SKM-1 treated with dmso at 0.1 percent for 144 hours (cell line): Measurements from ENCODE around the gene PCGF3.
"Not testable (repeated sequence)": the region's sequence is repeated elsewhere in the genome, so short reads cannot be mapped to it uniquely, and the experiment has no call there.

Experiments
- DNase-seq: peaks from one replicate; lab custom pipeline; 2025; ENCODE audit not compliant: unreplicated experiment; lab: John Stamatoyannopoulos, UW

Gene PCGF3

DNA sequence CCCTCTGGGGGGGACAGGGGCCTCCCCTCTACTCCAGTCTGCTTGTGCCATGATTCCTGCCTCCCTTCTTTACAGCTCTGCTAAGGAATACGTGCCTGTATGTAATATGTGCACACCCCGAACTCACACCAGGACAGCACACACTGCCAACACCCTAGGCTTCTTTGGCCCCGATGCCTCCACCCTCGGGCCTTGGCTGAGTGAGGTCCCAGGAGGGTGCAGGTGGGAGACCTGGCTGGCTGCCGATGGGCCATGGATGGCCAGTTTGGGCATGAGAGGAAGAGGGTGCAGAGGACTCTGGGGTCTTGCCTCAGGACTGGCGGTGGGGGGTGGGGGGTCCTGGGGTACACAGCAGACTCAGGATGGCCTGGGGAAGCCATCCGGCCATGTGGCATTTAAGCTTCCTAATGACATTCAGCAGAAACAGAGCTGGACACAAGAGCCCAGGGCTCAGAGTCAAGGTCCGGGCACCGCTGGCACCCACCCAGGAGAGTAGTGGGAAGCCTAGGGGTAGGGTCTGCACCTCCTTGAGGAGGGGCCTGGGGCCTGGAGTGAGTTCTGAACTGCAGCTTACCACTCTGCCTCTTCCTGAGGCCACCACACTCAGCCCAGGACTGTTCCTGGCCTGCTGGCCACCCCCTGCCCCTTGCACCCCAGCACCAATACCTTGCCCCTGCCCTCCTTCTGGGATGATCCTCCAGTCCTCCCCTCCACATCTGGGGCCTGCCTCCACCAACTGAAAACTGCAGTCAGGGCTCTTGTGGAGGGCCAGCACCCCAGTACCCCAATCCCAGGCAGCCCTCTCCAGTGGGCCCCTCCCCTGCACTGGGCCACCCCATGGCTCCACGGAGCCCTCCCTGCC lies 2.1 kb upstream of the PCGF3 start:
- DNase-seq = no peak

DNA sequence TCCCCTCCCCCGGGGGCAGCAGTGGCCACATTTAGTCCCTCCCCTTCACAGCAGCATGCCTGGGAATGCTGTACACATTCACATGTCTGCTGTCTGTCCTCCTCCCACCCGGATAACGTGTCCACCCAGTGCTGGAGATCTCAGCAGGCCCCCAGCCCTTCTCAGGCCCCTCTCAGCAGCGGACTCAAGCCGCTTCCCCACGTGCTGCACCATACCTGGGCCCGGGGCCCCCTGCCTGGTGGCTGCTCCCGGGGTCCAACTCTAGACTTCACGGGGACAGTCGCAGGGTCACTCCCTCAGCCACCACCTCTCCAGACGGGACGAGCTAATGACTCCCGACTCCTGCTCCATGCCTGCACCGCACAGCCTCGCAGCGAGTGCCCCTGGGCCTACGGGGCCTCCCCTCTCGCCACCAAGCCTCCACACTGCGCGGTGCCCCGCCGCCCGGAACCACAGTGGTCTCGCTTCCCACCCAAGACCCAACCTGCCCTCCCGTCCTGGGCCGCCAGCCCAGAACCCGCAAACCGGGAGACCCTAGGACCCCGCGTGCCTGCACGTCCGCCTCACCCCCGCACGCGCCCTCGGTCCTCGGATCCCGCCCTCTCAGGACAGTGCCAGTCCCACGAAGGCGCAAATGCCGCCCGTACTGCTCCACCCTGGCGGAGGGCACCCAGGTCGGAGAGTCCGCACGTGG lies 1.3 kb upstream of the PCGF3 start:
- DNase-seq = no peak

DNA sequence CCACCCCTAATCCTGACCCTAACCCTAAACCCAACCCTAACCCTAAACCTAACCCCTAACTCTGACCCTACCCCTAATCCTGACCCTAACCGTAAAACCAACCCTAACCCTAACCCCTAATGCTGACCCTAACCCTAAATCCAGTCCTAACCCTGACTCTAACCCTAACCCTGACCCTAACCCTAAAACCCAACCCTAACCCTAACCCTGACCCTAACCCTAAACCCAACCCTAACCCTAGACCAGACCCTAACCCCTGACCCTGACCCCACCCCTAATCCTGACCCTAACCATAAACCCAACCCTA lies 708 bp upstream of the PCGF3 start:
- no peak for DNase-seq

DNA sequence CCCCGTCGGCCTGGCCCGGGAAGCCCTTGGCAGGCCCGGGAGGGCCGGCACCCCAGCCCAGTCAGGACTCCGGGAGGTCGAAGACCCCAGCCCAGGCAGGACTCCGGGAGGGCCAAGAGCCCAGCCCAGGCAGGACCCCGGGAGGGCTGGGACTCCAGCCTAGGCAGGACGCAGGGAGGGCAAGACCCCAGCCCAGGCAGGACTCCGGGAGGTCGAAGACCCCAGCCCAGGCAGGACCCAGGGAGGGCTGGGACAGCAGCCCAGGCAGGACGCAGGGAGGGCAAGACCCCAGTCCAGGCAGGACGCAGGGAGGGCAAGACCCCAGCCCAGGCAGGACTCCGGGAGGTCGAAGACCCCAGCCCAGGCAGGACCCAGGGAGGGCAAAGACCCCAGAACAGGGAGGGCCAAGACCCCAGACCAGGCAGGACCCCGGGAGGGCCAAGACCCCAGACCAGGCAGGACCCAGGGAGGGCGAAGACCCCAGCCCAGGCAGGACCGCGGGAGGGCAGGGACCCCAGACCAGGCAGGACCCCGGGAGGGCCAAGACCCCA lies 526 bp downstream of the PCGF3 start:
- DNase-seq = not testable (repeated sequence)

DNA sequence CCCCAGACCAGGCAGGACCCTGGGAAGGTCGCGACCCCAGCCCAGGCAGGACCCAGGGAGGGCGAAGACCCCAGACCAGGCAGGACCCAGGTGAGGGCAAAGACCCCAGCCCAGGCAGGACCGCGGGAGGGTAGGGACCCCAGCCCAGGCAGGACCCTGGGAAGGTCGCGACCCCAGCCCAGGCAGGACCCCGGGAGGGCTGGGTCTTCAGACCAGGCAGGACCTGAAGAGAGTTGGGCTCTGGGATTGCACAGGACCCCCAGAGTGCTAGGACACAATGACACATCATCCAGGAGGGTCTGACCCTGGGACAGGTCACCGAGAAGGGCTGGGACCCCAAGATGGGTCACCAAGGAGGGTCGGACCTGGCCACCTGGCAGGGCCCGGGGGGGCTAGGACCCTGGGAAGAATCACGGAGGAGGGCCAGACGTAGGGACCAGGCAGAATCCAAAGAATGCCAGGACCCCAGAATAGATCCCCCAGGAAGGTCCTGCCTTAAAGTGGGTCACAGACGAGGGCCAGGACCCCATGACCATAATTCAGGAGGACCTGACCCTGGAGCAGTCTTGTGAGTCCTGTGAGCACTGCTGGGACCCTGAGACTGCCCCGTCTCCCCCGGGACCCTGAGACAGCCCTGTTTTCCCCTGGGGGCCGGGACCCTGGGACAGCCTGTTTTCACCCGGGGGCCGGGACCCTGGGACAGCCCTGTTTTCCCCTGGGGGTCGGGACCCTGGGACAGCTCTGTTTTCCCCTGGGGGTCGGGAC lies 1.4 kb downstream of the PCGF3 start:
- DNase-seq = no peak

DNA sequence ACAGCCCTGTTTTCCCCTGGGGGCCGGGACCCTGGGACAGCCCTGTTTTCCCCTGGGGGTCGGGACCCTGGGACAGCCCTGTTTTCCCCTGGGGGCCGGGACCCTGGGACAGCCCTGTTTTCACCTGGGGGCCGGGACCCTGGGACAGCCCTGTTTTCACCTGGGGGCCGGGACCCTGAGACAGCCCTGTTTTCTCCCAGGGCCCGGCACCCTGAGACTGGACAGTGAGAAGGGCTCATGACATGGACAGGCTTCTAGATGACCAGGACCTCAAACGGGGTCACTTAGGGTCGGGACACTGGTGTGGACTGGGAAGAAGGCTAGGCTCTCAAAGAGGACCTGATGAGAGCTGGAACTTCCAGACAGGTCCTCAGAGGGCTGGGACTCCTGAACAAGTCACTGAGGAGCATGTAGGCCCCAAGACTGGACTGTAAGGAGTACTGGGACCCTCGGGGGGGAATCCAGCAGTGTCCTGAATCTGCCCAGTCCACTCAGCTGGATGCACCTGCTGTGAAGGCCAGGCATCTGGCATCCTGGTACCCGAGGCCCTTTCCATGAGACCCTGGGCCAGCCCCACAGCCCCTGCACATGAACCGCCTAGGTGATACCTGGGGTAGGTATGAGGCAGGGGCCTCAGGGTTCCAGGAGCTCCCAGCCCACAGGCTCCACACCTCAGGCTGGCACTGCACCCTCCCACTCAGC lies 2.4 kb downstream of the PCGF3 start:
- no peak for DNase-seq

DNA sequence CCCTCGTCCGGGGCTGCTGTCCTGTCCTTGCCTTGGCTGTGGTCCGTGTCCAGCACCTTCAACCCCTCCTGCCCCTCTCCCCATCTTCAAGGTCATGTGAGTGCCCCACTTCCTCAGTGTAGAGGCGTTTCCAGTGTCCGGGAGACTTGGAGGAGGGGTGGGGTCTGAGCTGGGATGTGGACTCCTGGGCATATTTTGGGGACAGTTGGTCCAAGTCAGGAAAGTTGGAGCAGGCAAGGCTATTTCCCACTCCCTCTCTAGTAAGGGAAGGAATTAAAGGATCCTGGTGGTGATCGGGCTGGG lies 3.0 kb downstream of the PCGF3 start:
- DNase-seq = no peak

DNA sequence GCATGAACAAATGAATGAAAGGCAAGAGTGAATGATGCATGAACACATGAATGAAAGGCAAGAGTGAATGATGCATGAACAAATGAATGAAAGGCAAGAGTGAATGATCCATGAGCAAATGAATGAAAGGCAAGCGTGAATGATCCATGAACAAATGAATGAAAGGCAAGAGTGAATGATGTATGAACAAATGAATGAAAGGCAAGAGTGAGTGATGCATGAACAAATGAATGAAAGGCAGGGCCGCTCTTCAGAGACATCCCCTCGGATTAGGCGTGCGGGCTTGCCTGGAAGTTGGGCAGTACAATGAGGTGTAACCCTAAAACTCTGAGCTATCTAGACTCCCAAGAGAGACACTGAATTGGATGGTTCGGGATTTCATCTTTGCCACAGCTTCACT lies 3.7 kb downstream of the PCGF3 start:
- no peak for DNase-seq

DNA sequence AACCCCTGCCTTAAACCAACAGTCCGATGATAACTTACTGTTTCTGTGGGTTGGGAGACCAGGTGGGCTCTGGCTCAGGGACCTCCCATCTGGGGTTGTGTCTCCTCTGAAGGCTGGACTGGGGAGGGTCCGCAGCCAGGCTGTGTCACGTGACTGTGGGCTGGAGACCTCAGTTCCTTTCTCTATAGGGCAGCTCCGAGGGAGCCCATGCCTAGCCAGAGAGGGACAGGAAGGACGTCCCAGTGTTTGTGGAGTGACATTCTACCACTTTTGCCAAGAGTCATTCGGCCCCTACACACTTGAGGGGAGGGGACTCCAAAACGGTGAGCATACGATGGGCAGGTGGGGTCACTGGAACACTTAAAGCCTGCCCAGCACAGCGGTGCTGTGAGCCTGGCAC lies 4.5 kb downstream of the PCGF3 start:
- DNase-seq = no peak

DNA sequence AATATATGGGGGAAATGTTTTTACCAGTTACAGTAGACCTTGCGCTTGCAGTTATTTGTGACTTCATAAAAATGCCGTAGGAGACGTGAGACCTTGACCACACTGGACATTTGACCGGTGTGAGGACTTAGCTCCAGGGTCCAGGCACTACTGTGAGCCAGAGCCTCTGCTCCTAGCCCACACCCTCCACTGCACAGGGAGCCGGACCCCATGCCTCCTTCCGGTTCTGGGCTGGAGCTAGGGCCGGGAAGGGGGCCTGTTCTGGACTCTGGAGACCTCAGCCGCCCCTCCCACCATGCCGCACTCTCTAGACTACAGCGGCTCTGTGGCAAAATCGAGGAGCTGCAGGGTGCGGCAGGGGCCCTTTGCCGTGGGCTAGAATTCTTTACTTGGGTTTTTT lies 5.3 kb downstream of the PCGF3 start:
- DNase-seq = no peak

DNA sequence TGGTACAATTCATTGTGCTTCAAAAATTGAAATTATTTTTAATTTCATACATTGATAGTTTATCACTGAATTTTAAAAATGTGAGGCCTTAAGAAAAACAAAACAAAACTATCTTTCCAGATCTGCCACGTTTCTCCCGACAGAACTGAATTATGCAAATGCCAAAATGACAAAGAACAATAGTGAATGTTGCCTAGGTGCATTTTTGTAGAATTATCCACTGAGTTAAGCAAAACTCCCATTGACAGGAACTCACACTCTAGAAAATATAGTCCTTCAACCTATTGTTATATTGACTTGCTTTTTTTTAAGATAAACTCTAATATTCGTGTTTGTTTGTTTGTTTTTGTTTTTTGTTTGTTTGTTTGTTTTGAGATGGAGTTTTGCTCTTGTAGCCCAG lies 6.5 kb downstream of the PCGF3 start:
- no peak for DNase-seq

DNA sequence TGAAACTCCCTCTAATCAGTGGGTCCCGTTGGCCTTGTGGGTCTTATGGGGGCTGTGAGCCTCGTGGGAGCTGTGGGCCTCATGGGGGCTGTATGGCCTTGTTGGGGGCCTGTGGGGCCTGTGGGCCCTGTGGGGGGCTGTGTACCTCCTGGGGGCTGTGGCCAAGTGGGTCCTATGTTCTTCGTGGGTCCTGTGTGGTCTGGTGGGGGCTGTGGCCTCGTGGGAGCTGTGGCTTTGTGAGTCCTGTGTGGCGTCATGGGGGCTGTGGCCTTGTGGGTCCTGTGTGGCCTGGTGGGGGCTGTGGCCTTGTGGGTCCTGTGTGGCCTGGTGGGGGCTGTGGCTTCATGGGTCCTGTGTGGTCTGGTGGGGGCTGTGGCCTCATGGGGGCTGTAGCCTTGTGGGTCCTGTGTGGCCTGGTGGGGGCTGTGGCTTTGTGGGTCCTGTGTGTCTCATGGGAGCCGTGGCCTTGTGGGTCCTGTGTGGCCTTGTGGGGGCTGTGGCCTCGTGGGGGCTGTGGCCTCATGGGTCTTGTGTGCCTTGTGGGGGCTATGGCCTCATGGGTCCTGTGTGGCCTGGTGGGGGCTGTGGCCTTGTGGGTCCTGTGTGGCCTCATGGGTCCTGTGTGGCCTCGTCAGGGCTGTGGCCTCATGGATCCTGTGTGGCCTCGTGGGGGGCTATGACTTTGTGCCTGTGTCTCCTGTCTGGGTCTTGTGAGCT lies 7.4 kb downstream of the PCGF3 start:
- DNase-seq = no peak

DNA sequence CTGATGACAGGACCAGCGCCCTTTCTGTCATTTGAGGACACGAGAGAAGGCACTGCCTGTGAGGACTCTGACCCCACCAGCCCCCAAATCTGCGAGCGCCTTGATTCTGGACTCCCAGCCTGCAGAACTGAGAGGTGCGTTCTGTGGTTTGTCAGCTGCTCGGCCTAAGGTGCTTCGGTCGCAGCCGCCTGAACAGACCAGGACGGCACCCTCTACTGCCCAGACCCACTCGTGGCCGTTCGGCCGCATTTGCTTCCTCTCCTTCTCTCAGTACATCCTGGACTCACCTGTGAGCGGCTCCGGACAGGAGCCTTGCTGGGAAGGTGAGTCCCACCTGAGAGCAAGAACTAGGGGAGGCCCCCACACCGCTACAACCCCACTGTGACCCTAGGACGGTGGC lies 8.5 kb downstream of the PCGF3 start:
- DNase-seq = no peak

DNA sequence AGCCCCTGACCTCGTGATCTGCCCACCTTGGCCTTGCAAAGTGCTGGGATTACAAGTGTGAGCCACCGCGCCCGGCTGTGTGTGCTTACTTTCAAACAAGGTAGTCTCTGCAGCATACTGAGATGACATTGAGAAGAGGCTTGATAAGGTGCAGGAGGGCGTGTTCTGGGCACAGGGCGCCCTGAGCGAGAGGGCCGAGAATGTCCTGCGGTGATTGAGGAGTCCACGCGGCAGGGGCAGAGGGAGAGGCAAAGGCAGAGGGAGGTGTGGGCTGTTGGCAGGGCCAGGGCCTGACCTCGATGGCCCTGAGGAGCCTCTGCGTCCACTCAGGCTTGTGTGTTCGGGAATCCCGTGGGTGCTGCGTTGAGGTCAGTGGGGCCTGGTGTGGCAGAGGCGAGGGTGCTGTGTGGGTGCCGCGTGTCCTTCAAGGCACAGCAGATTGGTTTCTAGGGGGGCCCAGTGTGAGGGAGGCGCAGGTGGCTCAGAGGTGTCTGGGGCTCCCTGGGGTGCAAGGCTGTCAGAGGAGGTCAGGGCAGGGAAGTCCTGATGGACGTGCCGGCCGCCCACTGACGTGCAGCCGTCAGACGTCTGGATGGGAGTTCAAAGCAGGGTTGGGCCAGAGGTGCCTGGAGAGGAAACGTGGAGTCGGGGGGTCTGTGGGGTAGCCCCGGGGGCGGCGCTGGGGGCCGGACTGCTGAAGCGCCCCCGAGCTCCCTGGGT lies 12.1 kb downstream of the PCGF3 start:
- DNase-seq = no peak

DNA sequence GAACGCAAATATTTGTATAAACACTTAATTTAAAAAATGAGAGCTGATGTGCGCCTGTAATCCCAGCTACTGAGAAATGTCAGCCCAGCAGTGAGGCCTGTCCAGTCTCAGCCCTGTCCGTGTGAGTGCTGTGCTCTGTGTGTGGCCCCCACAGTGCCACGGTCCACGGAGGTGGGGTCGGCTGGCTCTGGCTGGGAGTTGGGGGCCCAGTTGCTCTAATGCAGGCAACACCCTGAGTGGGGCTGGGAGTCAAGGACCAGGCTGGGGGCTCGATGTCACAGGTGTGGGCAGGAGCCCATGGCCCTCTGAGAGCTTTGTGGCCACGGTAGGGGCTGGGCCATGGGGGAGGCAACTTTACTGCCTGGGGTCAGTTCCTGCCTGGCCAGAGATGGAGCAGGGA lies 12.8 kb downstream of the PCGF3 start:
- no peak for DNase-seq

DNA sequence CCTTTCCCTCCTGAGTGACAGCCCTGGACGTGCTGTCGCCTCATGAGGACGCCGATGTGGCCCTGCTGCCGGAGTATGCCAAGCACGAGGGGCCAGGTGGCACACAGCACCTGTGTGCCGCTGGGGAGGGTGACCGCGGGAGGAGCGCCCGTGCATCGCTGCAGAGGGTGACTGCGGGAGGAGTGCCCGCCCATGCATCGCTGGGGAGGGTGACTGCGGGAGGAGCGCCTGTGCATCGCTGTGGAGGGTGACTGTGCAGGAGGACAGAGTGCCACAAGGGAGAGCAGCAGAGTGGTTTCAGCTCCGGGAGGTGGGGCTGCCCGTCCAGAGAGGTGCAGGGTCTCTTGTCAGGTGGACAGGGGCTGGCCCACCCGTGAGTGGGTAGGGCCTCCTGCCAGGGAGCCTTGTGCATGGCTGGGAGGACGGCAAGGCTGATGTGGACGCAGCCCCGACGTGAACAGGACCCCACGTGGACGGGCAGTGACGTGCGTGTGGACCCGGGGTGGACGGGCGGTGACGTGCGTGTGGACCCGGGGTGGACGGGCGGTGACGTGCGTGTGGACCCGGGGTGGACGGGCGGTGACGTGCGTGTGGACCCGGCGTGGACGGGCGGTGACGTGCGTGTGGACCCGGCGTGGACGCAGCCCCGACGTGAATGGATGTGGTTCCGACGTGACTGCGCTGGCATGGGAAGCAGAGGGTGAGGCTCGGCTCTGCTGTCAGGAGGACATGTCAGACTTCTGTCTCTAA lies 14.7 kb downstream of the PCGF3 start:
- DNase-seq = no peak

DNA sequence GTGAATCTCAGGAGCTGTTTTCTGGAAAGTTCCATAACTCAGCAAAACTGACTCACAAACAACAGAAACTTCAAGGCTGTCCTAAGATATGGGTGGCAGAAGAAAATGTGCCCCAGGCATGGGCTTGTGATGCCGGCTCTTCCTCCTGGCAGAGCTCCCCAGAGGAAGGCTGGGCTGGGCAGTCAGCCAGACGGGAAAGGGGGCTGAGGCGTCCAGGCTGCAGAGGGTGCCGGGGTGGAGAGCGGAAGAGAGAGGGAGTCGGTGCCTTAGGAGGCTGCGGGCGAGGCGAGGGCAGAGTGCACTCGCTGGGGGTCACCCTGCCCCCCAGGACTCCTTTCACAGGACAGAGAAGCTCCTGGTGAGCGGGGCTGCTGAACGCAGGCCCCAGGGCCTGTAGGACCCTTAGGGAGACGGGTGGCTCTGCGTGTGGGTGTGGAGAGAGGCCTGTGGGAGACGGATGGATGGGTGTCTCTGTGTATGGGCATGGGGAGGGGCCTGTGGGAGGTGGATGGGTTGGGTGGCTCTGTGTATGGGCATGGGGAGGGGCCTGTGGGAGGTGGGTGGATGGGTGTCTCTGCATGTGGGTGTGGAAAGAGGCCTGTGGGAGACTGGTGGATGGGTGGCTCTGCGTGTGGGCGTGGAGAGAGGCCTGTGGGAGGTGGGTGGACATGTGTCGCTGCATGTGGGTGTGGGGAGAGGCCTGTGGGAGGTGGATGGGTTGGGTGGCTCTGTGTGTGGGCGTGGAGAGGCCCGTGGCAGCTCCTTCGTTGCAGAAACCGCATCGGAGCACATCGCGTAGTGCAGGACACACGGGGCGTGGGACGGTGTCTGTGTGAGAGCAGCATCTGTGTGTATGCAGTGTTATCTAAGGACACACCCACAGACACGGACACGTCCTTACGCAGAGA lies 15.9 kb downstream of the PCGF3 start:
- no peak for DNase-seq

DNA sequence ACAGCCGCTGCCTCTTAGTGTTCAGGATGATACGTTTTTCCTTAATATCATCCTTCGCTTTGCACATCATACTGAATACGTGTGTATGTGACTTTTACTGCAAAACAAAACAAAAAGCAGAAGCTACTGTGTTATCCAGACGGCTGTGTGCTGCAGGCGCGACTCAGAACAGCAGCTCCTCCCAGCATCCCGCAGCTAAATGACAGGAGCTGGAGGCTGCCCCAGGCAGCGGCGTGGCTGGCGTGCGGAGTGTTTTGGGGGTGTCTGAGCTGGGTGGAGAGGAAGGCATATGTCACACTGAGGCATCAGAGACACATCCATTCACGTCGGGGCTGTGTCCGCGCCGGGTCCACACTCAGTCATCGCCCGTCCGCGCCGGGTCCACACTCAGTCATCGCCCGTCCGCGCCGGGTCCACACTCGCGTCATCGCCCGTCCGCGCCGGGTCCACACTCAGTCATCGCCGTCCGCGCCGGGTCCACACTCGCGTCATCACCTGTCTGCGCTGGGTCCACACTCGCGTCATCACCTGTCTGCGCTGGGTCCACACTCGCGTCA lies 16.6 kb downstream of the PCGF3 start:
- no peak for DNase-seq
